Endodermal cell (in vitro differentiated cells): Measurements from ENCODE around the gene CNOT10. TPM values are rescaled to one million over a fixed set of nuclear protein-coding genes. Genes with fewer than 3 reads are reported as not detected.

ENCODE experiments used
- DNase-seq: peaks from one replicate; pipeline ENCODE4 v3.0.0-alpha.2; 2017
- H3K27ac ChIP-seq: 2 replicates; pipeline ENCODE4 v1.5.1; 2013; ENCODE audit warnings: mild to moderate bottlenecking, low read depth, low read length, moderate library complexity
- H3K27me3 ChIP-seq: 2 replicates; pipeline ENCODE4 v1.6.1; 2013; ENCODE audit warnings: mild to moderate bottlenecking, low read length, moderate library complexity; ENCODE audit not compliant: insufficient read depth, control insufficient read depth, poor library complexity, severe bottlenecking
- H3K36me3 ChIP-seq: 2 replicates; pipeline ENCODE4 v1.7.0; 2013; ENCODE audit warnings: mild to moderate bottlenecking, low read length, moderate library complexity; ENCODE audit not compliant: control insufficient read depth, insufficient read depth
- H3K4me1 ChIP-seq: one replicate; pipeline ENCODE4 v1.7.0; 2013; ENCODE audit warnings: low read length; ENCODE audit not compliant: control insufficient read depth, insufficient read depth
- H3K4me3 ChIP-seq: 2 replicates; pipeline ENCODE4 v1.5.1; 2013; ENCODE audit warnings: mild to moderate bottlenecking, low read length, moderate library complexity
- H3K9ac ChIP-seq: 2 replicates; pipeline ENCODE4 v1.6.1; 2013; ENCODE audit warnings: mild to moderate bottlenecking, low read length, moderate library complexity; ENCODE audit not compliant: poor library complexity, severe bottlenecking; ENCODE audit errors: extremely low read depth
- H3K9me3 ChIP-seq: 2 replicates; pipeline ENCODE4 v1.6.1; 2013; ENCODE audit warnings: mild to moderate bottlenecking, low read length, moderate library complexity; ENCODE audit not compliant: control insufficient read depth
- H3K27ac Mint-ChIP-seq: 2 replicates; pipeline ENCODE4 v1.8.0; 2020; ENCODE audit warnings: mixed read lengths
- H3K27me3 Mint-ChIP-seq: 2 replicates; pipeline ENCODE4 v1.8.0; 2021; ENCODE audit warnings: mild to moderate bottlenecking, mixed read lengths; ENCODE audit not compliant: insufficient read depth
- H3K36me3 Mint-ChIP-seq: 2 replicates; pipeline ENCODE4 v1.8.0; 2020; ENCODE audit warnings: low read depth, mixed read lengths
- H3K4me1 Mint-ChIP-seq: 2 replicates; pipeline ENCODE4 v1.8.0; 2020; ENCODE audit warnings: mixed read lengths
- H3K4me3 Mint-ChIP-seq: 2 replicates; pipeline ENCODE4 v1.8.0; 2020; ENCODE audit warnings: mild to moderate bottlenecking, moderate library complexity, mixed read lengths
- H3K9me3 Mint-ChIP-seq: 2 replicates; pipeline ENCODE4 v1.8.0; 2020; ENCODE audit warnings: mild to moderate bottlenecking, mixed read lengths
- CTCF ChIP-seq: fragments of 200-600 bp; sonication (generic); conservative IDR thresholded peaks from 2 replicates; pipeline ENCODE4 v1.5.0; 2021; ENCODE audit warnings: antibody characterized with exemption, mild to moderate bottlenecking
- WGBS, 2 experiments: methylation state at CpG; one replicate each; pipeline versions ENCODE4 v1.1.5 to v1.1.7; 2013; ENCODE audit warnings: missing lambda C conversion rate in 2 of 2, mixed read lengths in 1 of 2; ENCODE audit not compliant: insufficient coverage in 1 of 2, insufficient read length in 1 of 2; 5-methylcytosine and 5-hydroxymethylcytosine counted together
- total RNA-seq, 2 donors: library from RNA; stranded (reverse); fragmentation: NEBNext Ultra II Directional in 1 of 2; extraction: Animal tissue kit (Norgen Biotek cat#: 25700) in 1 of 2; gene quantifications; 2 replicates in 1 of 2; 3 replicates in 1 of 2; pipeline ENCODE4 v1.2.1, GENCODE V29; 2021

The CNOT10 gene
- total RNA-seq, 2 donors from 2014 or later: 53.6 to 54.1 TPM

- Mint-ChIP-seq H3K4me1 (peaks cover 28% of the 10 kb centered on the region), H3K9me3 (no peaks in the 10 kb centered on the region), H3K4me3 (no peak overlapping the region), H3K27me3 (no peaks in the 10 kb centered on the region), H3K36me3 (peaks cover 44% of the 10 kb centered on the region), H3K27ac (peak overlapping the region; percentile 52)
- no peak for TF ChIP-seq CTCF
- Histone ChIP-seq H3K27me3 (no peaks in the 10 kb centered on the region), H3K4me1 (peaks cover 15% of the 10 kb centered on the region), H3K27ac (no peak overlapping the region), H3K36me3 (peaks cover 62% of the 10 kb centered on the region), H3K4me3 (peak overlapping the region; percentile 25), H3K9ac (no peak overlapping the region), H3K9me3 (no peaks in the 10 kb centered on the region)
- DNase-seq: no peak
- 80 to 94% methylated on average over 1 to 3 of the region's 3 CpGs for WGBS, 2 experiments
Measured at GRCh38 chr3:32709346-32709745, 24.4 kb downstream of the CNOT10 start.

- Mint-ChIP-seq H3K36me3 (peaks cover 63% of the 10 kb centered on the region), H3K9me3 (no peaks in the 10 kb centered on the region), H3K4me3 (no peak overlapping the region), H3K27ac (no peak overlapping the region), H3K27me3 (no peaks in the 10 kb centered on the region), H3K4me1 (peaks cover 14% of the 10 kb centered on the region)
- Histone ChIP-seq H3K9ac (no peak overlapping the region), H3K4me1 (peaks cover 5% of the 10 kb centered on the region), H3K27me3 (no peaks in the 10 kb centered on the region), H3K27ac (no peak overlapping the region), H3K36me3 (peaks cover 77% of the 10 kb centered on the region), H3K9me3 (no peaks in the 10 kb centered on the region), H3K4me3 (no peak overlapping the region)
- WGBS, 2 experiments: 100% methylated on average over 1 of the region's 1 CpG; no CpG with 5 or more reads in 1 of the 2 experiments
- no peak for TF ChIP-seq CTCF
- no peak for DNase-seq
Measured at GRCh38 chr3:32712506-32713055, 27.6 kb downstream of the CNOT10 start.

GRCh38 chr3:32713181-32713580 is 28.2 kb downstream of the CNOT10 start:
- no peak overlapping the region for H3K27ac ChIP-seq
- Mint-ChIP-seq H3K27me3 (no peaks in the 10 kb centered on the region), H3K9me3 (no peaks in the 10 kb centered on the region), H3K27ac (no peak overlapping the region), H3K36me3 (peaks cover 63% of the 10 kb centered on the region), H3K4me1 (peaks cover 13% of the 10 kb centered on the region), H3K4me3 (no peak overlapping the region)
- no peak overlapping the region for H3K4me3 ChIP-seq
- TF ChIP-seq CTCF: no peak
- no peak overlapping the region for H3K9ac ChIP-seq
- DNase-seq: no peak
- H3K27me3 ChIP-seq: no peaks in the 10 kb centered on the region
- H3K4me1 ChIP-seq: peaks cover 5% of the 10 kb centered on the region
- H3K36me3 ChIP-seq: peaks cover 79% of the 10 kb centered on the region
- no peaks in the 10 kb centered on the region for H3K9me3 ChIP-seq
